NCI-H510A (cell line): ENCODE measurements around the gene KCTD5.
A peak's percentile ranks its signal among the peaks of the same experiment; 100 is the strongest.
"Not testable (repeated sequence)": the region's sequence is repeated elsewhere in the genome, so short reads cannot be mapped to it uniquely, and the experiment has no call there.

ENCODE experiments used
- DNase-seq: peaks from one replicate; lab custom pipeline; 2025; lab: John Stamatoyannopoulos, UW

The KCTD5 gene

DNA sequence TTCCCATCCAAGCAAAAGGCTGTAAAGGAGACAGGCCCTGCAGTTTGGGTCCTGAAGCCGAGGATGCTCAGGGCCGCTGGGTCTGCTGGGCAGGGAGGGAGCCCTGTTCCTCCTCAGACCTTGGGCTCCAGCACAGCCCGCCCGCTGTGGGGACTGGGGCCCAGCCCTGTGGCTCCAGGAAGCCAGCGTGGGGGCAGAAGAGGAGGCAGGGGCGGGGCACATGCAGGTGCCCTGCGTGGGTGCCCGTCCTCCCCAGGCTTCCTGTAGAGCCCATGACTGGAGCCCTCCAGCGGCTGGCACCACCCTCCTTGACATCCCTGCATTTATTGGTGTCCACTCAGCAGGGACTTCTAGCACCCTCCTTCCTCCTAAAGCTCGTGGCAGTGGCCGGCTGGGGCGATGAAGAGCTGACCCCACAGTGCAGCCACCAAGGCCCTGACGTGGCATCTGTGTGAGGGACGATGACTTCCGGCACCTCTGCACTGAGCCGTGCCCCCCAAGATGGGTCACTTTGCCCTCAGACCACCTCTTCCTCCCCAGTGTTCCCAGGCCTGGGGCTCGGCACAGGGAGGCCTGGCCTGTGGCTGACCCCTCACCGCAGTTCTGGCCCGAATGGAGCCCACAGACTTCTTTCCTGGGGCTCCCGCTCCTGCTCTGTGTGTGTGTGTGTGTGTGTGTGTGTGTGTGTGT, 27.8 kb downstream of the KCTD5 start:
- DNase-seq, result no peak

DNA sequence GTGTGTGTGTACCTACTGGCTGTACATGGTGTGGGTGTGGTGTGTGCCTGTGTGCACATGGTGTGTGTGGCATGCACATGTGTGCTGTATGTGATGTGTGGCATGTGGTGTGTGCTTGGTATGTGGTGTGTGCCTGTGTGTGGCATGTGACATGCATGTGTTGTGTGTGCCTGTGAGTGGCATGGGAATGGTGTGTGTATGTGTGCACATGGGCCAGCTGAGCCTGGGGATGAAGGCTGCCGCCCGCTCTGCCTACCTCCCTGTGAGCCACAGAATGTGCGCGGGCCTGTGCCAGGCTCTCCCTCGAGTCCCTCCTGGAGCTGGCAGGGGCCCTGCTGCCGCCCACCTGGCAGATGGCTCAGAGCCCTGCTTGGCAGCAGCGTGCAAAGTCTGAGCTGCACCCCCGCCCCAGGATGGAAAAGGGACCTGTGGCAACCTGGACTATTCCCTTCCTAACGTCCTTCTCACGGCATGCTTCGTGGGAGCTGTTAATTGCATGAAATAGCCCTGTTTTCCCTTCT, 28.4 kb downstream of the KCTD5 start:
- DNase-seq, result no peak

DNA sequence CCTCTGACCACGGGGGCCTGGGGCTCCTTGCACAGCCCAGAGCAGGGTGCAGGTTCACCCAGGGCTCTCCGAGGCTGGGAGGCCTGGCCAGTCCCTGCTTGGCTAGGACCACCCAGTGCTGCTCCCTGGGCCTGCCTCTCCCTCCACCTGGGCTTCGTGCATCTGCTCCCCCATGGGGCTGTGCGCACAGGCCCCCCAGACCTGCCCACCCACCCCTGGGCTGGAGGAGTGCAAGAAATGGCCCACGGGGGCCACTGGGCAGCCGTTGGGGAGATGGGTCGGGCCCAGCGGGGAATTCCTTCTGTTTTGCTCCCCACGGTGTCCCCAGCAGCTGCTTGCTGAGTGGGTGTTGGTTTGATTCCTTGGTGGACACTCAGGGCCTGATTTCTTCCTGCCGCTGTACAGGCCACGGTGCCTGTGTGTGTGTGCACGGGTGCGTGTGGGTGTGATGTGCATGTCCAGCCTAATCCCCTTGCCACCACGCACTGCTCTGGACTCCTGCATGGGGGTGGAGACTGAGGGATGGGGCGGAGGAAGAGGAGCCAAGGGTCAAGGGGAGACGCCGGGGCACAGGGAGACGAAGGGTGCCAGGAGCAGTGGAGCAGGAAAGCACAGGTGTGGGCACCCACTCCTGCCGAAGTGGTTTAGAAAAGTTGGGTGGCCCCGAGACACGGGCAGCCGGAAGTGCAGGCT, 29.2 kb downstream of the KCTD5 start:
- DNase-seq, result no peak

DNA sequence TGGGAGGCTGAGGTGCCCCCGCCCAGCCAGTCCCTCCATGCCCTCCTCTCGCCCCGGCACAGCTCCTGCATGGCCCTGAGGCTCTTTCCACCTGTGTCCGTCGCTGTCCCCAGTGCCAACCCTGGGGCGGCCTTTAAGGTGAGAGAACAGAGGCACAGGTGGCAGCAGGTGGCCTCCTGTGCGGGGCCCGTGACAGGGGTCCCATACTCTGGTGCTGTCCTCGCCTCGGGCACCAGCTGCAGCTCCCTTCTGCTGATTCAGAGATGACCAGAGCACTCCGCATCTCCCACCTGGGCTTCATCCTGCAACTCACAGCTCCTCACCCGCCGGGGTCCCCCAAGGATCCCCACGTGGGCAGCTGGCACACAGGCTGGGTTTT, 29.7 kb downstream of the KCTD5 start:
- DNase-seq, result no peak

DNA sequence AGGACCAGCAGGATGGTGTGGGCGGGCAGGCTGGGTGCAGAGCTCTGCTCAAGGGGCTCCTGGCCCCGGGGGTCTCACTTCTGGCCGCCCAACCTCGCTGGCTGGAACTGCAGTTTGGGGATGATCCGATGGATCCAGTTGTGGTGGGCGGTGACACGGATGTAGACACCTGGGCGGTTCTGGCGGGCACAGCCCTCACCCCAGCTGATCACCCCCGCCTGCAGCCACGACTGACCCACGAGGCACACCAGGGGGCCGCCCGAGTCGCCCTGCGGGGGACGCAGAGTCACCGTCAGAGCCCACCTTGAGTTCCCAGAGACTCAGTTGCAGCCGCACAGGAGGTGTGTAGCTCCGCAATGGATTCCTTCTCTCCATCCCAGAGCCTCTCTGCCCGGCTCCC, 30.2 kb downstream of the KCTD5 start:
- DNase-seq, result no peak

DNA sequence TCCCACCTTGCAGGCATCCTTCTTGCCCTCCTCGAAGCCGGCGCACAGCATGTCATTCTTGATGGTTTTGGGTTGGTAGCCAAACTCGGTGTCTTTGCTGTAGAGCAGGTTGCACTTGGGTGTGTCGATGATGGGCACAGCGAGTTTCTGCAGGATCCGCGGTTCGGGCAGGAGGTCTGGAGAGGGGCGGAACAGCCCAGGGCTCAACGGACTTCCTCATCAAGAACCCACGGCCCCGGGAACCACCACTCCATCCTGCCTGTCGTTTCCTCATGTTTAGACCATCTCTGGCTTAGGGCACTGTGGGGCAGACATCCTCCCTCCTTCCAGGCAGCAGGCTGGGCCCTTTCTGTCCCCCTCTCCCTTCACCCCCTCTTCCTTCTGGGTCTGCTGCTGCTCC, 31.2 kb downstream of the KCTD5 start:
- DNase-seq, result no peak

DNA sequence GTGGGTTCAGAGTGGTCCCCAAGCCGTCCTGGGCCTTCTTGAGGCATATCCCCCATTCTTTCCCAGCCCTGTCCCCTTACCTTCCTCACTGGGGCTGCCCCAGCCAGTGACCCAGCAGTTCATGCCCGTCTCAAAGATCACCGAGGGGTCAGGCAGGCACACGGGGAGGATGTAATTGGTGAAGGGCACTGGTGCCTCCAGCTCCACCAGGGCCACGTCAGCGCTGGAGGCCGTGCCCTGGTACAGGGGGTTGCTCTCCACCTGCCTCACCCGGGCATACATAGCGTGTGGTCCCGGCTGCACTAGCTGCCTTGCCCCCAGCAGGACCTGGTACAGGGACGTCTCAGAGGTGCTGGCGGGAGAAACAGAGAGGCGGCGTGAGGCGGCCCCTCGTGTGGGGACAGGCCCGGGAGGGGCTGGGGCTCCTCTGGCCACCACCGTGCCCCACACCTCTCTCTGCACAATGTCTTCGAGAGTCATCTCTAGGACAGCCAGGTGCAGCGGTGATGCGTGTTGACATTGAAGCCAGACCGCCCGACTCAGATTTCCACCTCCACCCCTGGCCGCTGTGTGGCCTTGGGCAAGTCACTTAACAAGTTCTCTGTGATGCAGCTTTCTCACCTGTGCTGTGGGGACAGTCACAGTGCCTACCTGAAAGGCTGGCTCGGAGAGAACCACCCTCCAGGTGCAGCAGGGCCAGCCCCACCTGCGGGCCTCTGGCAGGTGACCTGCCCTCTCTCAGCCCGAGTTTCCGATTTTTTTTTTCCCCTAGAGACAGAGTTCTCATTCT, 31.9 kb downstream of the KCTD5 start:
- DNase-seq, result no peak

DNA sequence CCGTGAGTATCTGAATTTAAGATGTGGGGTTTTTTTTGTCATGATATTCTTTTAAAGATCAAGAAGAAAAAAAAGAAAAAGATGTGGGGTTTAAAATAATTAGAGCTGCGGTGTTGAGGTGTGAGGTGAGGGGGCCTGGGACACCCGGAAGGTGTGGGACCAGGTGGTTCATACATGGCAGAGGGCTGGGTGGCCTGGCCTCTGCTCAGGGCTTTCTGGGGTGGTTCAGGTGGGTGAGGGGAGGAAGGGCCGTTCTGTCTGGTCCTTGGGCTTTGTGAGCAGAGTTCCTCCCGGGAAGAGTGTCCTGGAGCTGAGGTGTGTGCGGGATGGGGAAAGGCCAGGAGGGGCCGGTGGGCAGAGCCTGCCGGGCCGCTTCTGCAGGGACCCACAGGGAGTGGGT, 32.7 kb downstream of the KCTD5 start:
- DNase-seq, result no peak

DNA sequence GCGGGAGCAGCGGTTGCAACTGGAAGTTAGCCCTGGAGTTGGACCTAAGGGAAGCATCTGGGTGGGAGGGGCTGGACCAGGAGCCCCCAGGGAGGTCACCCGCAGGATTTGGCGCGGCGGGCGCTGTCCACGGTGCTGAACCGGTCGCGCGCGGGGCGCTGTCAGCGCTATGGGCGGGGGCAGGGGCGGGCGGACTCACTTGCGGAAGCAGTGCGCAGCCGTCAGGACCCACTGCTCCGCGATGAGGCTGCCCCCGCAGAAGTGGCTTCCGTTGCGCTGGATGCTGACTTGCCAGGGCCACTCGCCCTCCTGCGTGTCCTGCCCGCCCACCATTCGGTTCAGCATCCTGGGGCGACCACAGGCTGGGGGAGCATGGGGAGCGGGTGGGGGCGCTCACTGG, 33.2 kb downstream of the KCTD5 start:
- no peak for DNase-seq

DNA sequence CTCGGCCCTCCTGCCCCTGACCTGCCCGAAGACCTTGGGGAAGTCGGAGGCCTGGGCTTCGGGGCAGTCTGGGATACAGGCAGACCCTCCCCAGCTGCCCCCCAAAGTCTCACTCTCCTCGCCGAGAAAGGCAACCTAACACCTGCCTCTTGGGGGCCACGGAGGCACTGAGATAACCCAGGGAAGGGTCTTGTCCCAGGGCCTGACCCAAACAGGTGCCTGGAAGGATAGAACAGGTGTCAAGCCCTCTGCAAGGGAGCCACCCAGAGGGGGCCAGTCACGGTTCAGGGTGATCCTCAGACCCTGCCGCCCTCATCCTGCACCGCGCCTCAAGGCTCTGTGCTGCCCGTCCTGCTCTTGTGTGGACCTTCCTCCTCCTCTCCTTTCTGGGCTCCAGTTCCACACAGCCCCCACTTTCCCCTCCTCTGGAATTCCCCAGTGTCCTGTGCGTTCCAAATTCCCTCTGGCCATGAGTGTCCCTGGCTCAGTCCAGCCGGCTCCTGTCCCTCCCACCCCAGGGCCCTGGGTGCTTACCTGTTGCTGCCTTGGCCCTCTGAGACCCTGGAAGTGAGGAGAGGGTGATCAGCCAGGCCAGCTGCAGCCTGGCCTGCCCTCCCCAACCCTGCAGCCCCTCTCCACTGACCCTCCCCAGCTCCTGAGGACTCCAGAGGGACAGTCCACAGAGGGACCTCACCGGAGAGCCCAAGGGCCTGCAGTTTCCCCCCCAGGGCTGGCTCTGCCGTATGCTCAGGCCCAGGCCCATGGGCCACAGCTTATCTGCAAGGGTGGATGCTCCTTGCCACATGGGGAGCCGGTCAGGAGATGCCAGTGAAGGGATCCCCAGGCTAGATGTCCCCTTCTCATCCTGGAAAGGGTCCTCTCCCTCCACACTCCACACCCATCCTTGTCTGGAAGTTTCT, 33.9 kb downstream of the KCTD5 start:
- no peak for DNase-seq

DNA sequence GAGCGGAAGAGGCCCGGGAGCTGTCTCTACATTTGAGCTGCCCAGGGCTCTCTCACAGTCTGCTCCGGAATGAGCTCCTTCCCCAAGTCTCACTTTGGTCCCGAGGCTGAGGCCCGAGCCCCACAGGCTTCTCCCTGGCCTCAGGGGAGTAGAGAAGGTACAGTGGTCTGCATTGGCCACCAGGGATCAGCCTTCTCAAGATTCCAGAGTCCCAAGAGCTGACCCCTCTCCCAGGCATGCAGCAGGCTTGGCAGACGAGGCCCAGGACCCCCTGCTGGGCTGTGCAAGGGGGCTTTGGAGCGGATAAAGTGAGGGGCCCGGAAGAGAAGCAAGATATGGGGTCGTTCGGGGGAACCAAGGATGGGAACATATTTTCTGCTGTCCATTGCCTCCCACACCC, 34.6 kb downstream of the KCTD5 start:
- DNase-seq, result no peak

DNA sequence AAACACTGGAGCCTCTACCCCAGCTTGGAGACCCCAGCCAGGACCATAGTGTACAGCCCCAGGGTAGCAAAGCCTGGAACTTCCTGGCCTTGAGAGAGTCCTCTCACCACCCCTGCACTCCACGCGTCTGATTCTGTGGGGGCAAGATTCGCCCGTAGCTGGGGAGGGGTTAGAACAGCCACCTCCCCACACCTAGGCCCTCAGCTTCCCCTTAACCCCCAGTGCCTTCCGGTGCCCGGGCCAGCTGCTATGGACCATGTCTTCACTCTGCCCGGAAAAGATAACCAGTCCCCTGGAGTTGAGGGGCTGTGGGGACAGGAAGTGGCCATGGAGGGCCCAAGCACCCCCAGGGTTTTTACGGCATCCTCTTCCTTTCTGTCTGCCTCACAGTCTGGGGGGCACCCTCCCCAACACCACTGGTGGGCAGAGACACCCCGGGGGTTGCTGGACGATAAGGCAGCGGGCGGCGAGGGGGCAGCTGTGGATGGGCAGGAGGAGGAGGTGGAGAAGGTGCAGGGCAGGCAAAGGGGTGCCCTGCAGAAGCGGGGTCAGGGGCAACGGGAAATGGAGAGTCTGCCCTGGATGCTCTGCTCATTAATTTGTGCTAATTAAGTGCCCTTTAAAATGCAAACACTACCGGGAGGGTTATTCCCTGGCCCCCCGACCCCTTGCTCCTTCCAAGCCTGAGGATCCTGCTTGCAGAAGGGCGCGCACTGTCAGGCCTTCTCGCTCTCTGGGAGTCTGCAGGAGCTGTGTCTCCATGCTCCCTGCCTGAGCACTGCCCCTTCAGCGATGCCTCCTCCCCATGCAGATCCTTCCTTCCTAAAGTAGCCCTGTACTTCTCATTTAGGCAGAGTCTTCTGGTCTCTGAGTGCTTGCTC, 35.3 kb downstream of the KCTD5 start:
- no peak for DNase-seq

DNA sequence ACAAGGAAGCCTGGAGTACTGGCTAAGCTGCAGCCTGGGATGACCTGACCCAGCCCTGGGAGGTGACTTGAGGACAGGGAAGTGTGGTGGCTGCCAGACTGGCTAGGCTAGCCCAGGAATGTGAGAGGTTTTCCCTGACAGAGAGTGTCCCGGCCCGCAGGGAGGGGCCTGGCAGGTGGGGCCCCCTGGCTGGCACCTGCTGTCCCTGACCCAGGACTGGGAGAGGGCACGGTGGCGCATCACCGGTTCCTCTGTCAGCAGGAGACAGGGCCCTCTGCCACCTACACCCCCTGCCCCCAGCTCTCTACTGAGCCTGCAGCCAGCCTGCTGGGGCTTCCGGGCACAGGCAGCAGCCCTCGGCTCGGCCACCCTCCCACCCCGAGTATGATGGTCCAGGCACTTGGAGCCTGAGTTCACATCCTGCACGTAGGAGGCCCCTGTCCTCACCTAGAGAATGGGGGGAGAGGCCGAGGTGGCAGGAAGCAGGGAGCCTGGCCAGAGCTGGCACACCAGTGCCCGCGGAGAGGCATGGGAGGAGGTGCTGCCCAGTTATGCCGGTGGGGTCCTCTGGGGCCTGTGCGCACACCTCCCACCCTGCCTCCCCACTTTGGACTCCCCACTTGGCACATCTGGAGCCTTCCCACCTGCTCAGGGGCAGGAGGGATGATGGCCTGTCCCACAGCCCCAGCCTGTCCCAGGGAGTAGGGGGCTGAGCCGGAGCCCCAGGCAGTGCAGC, 37.2 kb downstream of the KCTD5 start:
- DNase-seq, result no peak

DNA sequence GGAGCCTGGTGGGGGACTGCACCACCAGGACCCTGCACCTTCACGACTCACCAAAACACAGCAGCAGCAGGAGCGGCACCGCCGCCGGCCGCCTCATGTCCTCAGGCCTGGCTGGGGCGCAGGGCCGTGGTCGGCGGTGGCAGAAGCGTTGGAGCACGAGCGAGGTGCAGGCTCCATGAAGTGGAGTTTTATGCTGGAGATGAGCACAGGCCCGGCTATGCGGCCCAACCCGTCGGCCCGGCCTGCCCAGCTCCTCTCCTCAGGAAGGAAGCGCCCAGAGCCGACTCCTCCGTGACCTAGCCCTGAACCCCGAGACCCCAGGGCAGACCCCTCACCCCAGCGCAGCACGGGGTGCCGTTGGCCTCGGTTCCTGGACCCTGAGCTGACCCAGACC, 37.7 kb downstream of the KCTD5 start, which contains the start of gene PRSS27:
TSS of gene PRSS27 (minus strand) at position 161 of the 394 bp plus-strand sequence. CDS start at position 97, 64 bp downstream.
- no peak for DNase-seq

DNA sequence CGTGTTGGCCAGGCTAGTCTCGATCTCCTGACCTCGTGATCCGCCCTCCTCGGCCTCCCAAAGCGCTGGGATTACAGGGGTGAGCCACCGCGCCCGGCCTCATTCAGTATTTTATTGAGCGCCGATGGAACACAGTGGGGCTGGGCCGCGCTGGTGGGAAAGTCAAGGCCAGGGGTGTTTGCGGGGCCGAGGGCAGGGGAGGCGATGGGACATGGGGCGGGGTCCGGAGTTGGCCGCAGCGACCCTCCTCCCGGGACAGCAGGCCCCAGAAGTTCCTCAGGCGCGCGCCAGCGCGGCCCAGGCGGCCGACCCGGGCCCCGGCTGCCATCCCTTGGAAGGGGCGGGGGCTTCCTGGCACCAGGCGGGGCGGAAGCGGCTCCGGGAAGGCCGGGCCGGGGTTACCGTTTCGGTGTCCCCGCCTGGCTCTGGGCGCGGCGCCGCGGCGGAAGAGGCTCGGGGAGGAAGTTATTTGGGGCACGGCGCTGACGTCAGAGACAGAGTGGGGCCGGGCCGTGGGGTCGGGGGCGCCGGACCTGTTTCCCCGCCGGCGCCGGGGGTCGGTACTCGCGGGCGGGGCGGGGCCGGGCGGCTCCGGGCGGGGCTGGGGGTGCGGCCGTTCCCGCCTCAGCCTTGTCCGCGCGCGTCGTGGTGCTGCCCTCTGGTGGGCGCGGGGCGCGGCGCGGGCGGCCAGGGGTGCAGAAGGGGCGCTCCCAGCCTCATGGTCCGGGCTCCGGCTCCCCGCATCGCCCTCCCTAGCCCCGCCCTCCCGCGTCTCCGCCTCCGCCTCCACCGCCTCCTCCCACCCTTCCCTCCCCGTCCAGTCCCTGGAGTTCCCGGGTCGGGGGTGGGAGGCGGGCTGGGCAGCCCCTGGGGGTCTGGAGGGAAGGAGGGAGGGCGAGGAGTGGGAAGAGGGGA, 38.7 kb downstream of the KCTD5 start:
- peak; percentile 77 for DNase-seq

DNA sequence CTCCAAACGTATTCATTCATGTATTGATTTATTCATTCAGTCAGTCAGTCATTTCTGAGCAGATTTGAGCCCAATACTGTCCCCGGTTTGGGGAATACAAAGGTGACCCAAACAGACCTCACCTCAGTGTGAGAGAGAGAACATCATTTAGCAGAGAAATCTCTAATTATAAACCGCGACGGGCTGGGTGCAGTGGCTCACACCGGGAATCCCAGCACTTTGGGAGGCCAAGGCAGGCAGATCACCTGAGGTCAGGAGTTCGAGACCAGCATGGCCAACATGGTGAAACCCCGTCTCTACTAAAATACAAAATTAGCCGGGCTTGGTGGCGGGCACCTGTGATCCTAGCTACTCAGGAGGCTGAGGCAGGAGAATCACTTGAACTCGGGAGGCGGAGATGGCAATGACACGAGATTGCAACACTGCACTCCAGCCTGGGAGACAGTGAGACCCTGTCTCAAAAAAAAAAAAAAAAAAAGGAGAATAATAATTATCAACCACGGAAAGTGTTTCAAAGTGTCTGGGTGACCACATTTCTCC, 39.4 kb downstream of the KCTD5 start:
- not testable (repeated sequence) for DNase-seq

DNA sequence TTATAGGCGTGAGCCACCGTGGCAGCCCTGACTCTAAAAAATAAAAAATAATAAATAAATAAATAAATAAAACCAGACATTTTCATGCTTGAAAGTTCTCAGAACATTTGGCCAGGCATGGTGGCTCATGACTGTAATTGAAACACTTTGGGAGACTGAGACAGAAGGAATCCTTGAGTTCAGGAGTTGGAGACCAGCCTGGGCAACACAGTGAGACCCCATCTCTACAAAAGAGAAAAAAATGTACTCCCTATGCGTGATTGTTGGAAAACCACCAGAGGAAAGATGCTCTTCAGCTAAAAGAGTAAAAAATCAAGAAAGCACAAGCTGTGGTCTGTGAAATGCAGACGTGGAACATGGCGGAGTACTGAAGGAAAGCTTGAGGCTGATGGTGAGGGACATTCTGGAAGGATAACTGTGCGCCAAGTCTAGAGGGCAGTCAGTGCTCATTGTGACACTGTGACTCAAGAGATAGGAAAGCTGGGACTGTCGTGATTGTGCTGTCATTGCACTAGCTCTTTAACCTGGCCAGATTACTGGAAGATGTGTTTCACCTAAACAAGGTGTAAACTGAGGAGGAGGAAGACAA, 41.9 kb downstream of the KCTD5 start:
- no peak for DNase-seq

DNA sequence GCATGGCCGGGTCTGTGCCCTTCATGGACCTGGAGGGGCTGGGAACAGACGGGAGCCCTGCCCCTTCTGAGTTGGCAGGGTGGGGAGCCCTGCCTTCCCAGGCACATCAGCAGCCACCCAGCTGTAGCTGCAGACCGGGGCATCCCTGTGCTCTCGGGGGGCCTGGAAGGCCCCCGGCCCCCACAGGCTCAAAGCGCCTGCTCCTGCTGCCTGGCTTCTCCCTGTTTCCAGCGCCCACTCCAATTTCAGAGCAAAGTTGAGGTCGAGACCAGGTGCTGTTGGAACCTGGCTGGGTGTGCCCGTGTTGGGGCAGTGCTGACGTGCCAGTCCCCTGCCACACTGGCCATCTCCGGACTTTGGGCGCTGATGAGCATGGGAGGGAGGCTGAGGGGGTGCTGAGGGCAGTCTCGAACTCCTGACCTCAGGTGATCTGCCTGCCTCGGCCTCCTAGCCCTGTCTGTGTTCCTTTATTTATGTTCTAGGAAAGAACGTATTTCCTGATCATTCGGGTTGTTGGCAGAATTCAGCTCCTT, 42.6 kb downstream of the KCTD5 start:
- no peak for DNase-seq
